Smooth muscle cell (in vitro differentiated cells): ENCODE results near the gene CBARP. TPM values are rescaled to one million over a fixed set of nuclear protein-coding genes. Genes with fewer than 3 reads are reported as not detected.

Experiments used
- DNase-seq: peaks from one replicate; lab custom pipeline; 2025; ENCODE audit not compliant: unreplicated experiment; lab: John Stamatoyannopoulos, UW
- H2AFZ ChIP-seq: fragments of 200-600 bp; sonication (generic); 2 replicates; pipeline ENCODE4 v1.6.0; 2016; ENCODE audit warnings: antibody characterized with exemption, low read depth, mild to moderate bottlenecking
- H3F3A ChIP-seq: fragments of 200-600 bp; sonication (generic); 2 replicates; pipeline ENCODE4 v1.6.0; 2017; ENCODE audit warnings: antibody characterized with exemption, low read depth
- H3K27ac ChIP-seq: fragments of 200-600 bp; sonication (generic); 2 replicates; pipeline ENCODE4 v1.5.1; 2016; ENCODE audit warnings: low read depth, mild to moderate bottlenecking
- H3K27me3 ChIP-seq: fragments of 200-600 bp; sonication (generic); 2 replicates; pipeline ENCODE4 v1.6.1; 2016; ENCODE audit warnings: low read depth, mild to moderate bottlenecking
- H3K36me3 ChIP-seq: fragments of 200-600 bp; sonication (generic); 2 replicates; pipeline ENCODE4 v1.5.1; 2016; ENCODE audit warnings: low read depth
- H3K4me1 ChIP-seq: fragments of 200-600 bp; sonication (generic); 2 replicates; pipeline ENCODE4 v1.5.1; 2016; ENCODE audit warnings: low read depth
- H3K4me2 ChIP-seq: fragments of 200-600 bp; sonication (generic); 2 replicates; pipeline ENCODE4 v1.6.0; 2016; ENCODE audit warnings: mild to moderate bottlenecking
- H3K4me3 ChIP-seq: fragments of 200-600 bp; sonication (generic); 2 replicates; pipeline ENCODE4 v1.5.1; 2016; ENCODE audit warnings: mild to moderate bottlenecking
- H3K79me2 ChIP-seq: fragments of 200-600 bp; sonication (generic); 2 replicates; pipeline ENCODE4 v1.6.0; 2016; ENCODE audit warnings: low read depth, mild to moderate bottlenecking
- H3K9ac ChIP-seq: fragments of 200-600 bp; sonication (generic); 2 replicates; pipeline ENCODE4 v1.6.0; 2016; ENCODE audit warnings: low read depth
- H3K9me3 ChIP-seq: fragments of 200-600 bp; sonication (generic); replicated peaks from 2 replicates; pipeline ENCODE4 v1.5.1; 2016; ENCODE audit warnings: low read depth
- H4K20me1 ChIP-seq: fragments of 200-600 bp; sonication (generic); 2 replicates; pipeline ENCODE4 v1.6.0; 2016; ENCODE audit warnings: low read depth
- WGBS: methylation state at CpG from one replicate; pipeline ENCODE4 v1.1.7; 2016; ENCODE audit warnings: low lambda C conversion rate; 5-methylcytosine and 5-hydroxymethylcytosine counted together
- polyA plus RNA-seq: library from polyadenylated mRNA; unstranded; fragments of >200 nt; fragmentation: Nextera tagmentation; extraction: Ambion mirVana; gene quantifications from 2 replicates; pipeline ENCODE4 v1.2.1, GENCODE V29; 2016
- total RNA-seq: library from RNA; depleted of rRNA; stranded (reverse); fragments of >200 nt; gene quantifications from 2 replicates; pipeline ENCODE4 v1.2.3, GENCODE V29; 2014
- TF ChIP-seq, protein P1 (sequence below): fragments of 200-600 bp; sonication (generic); IDR thresholded peaks from 2 replicates; pipeline ENCODE4 v1.5.1; 2017; ENCODE audit warnings: borderline replicate concordance, mild to moderate bottlenecking, antibody characterized with exemption; ENCODE audit not compliant: insufficient read depth, poor library complexity, severe bottlenecking

The CBARP gene
- total and polyA plus RNA-seq, 2 experiments from 2014 or later = 2.7 to 10.5 TPM

DNA sequence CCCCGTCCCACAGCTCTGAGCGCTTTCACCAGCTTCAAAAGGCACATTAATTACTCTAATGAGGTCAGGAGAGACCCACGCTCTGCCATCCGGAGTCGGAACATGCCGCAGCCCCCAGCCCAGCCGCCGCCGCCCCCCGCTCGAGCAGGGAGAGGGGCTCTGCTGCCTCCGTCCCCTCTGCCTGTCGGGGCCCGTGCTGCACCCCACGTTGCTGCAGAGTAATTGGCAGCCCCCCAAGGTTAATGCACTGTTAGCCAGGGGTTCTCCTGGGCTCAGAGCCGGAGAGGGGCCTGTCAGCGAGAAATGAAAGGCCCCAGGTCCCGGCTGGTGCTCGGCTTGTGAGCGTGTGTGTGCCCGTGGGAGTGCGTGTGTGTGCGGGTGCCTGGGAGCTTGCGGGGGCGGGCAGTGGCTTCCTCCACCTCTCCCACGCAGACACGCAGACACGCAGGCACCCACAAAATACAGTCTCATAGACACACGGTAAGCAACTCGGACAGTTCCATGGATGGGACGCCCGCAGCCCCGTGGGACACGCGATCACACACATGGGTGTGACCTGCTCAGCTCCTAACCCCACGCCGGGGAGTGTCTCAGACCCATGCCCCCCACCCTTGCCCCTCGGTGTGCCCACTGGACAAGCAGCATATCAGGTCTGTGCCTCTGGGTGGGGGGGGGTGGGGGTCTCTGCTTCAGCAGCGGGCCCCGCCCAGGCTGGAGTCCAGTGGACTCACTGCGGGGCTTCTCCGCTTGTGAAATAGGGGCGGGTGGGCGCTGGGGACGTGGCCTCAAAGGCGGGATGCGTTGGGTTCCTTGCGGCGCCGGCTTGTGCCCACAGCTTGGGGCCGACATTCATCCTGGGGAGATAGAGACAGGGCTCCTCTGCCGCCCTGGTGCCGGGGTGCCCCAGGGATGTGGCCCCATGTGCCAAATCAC, 43.1 kb upstream of the CBARP start:
- no peak for DNase-seq
- H3K9me3 ChIP-seq = no peaks in the 10 kb centered on the region
- H2AFZ ChIP-seq = no peak overlapping the region
- H3K9ac ChIP-seq = no peak overlapping the region
- peaks cover 8% of the 10 kb centered on the region for H4K20me1 ChIP-seq
- no peaks in the 10 kb centered on the region for H3K27me3 ChIP-seq
- H3K27ac ChIP-seq = no peak overlapping the region
- H3K36me3 ChIP-seq = no peaks in the 10 kb centered on the region
- 95% methylated on average over 53 of the region's 53 CpGs for WGBS
- no peak overlapping the region for H3K4me2 ChIP-seq
- TF ChIP-seq, protein P1, sequence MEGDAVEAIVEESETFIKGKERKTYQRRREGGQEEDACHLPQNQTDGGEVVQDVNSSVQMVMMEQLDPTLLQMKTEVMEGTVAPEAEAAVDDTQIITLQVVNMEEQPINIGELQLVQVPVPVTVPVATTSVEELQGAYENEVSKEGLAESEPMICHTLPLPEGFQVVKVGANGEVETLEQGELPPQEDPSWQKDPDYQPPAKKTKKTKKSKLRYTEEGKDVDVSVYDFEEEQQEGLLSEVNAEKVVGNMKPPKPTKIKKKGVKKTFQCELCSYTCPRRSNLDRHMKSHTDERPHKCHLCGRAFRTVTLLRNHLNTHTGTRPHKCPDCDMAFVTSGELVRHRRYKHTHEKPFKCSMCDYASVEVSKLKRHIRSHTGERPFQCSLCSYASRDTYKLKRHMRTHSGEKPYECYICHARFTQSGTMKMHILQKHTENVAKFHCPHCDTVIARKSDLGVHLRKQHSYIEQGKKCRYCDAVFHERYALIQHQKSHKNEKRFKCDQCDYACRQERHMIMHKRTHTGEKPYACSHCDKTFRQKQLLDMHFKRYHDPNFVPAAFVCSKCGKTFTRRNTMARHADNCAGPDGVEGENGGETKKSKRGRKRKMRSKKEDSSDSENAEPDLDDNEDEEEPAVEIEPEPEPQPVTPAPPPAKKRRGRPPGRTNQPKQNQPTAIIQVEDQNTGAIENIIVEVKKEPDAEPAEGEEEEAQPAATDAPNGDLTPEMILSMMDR = no peak
- H3K4me3 ChIP-seq = no peak overlapping the region
- peaks cover 15% of the 10 kb centered on the region for H3K79me2 ChIP-seq
- H3F3A ChIP-seq = no peaks in the 10 kb centered on the region
- H3K4me1 ChIP-seq = peaks cover 9% of the 10 kb centered on the region

DNA sequence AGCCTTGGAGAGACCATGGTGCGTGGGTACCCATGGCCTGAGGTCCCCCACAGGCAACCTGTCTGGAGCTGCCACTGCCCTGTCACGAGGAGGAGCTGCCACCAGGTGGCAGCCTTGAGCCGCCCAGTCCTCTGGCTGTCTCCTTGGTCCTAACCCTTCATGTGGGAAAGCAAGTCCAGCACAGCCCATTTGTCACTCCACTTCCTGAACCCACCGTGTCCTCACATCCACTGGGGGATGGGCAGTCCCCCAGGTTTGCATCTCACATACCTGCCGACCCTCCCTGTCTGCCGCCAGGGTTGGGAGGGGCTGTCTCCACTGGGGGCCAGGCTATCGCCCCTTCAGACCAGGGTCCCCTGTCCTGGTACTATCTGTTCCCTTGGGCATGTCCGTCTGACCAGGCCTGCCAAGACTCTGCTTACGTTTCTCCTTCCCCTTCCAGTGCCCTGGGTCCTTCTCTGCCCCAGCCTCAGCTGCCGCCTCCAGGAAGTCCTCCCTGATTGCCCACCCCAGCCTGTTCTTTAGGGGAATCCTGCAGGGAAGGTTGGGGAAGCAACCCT, 42.1 kb upstream of the CBARP start:
- 48% methylated on average over 10 of the region's 10 CpGs for WGBS
- H3K27ac ChIP-seq = no peak overlapping the region
- H3K36me3 ChIP-seq = no peaks in the 10 kb centered on the region
- peak; percentile 53 for DNase-seq
- no peak overlapping the region for H2AFZ ChIP-seq
- peaks cover 17% of the 10 kb centered on the region for H3K79me2 ChIP-seq
- no peaks in the 10 kb centered on the region for H3K9me3 ChIP-seq
- peaks cover 13% of the 10 kb centered on the region for H3K4me1 ChIP-seq
- peaks cover 8% of the 10 kb centered on the region for H4K20me1 ChIP-seq
- no peaks in the 10 kb centered on the region for H3K27me3 ChIP-seq
- no peak overlapping the region for H3K4me2 ChIP-seq
- H3F3A ChIP-seq = peaks cover 3% of the 10 kb centered on the region
- no peak overlapping the region for H3K9ac ChIP-seq
- no peak overlapping the region for H3K4me3 ChIP-seq
- TF ChIP-seq, protein P1 = peak; percentile 87

DNA sequence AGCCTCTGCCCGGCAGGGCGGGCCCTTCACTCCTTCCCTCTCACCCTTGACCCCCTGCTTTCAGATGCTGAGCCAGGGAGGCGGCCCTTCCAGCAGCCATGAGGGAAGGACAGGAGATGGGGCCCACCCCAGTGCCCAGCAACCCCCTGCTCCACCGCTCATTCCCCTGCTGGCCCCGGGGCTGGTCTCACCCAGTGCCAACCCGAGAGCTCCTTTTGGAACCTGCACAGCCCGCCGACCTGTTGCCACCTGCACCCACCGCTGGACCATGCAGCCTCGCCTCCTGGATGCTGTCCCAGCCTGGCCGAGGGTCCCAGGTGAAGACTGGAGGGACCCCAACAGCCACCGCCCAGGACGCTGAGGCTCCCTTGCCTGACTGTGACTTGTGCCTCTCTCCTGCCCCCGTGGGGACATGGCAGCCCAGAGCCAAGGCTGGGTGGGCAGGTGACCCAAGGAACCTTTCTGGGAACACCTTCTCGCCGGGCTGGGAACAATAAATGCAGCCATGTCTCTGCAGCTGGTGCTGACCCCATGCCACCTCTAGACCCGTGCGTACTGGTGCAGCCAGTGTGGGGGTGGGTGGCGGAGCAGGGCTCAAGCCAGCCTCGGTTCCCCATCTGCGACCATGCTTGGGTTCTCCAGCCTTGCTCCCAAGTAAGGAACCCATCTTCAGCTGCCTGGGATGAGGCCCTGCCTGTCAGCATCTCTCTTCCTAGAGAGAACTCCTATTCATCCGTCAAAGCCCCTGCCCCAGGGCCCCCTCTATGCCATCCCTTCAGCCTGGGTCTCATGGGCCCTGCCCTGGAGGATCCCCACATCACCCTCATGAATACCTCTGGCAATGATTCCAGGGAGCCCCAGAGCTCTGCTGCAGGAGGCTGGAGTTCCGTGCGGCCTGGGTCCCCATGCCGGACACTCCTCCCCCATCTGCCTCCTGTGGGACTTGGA, 41.2 kb upstream of the CBARP start:
- Histone ChIP-seq H3K9me3 (no peaks in the 10 kb centered on the region), H3K4me3 (no peak overlapping the region), H3F3A (peaks cover 11% of the 10 kb centered on the region), H3K36me3 (no peaks in the 10 kb centered on the region), H4K20me1 (peaks cover 12% of the 10 kb centered on the region), H3K27ac (no peak overlapping the region), H3K27me3 (no peaks in the 10 kb centered on the region), H3K79me2 (peaks cover 25% of the 10 kb centered on the region), H3K9ac (no peak overlapping the region), H3K4me1 (peaks cover 19% of the 10 kb centered on the region), H3K4me2 (no peak overlapping the region), H2AFZ (no peak overlapping the region)
- TF ChIP-seq, protein P1 = no peak
- WGBS = 97% methylated on average over 24 of the region's 25 CpGs
- no peak for DNase-seq
